ENCODE results near the gene EYA4. TPM values are rescaled to one million over a fixed set of nuclear protein-coding genes. Genes with fewer than 3 reads are reported as not detected.

Gene EYA4
- total and polyA plus RNA-seq, 2 donors (not counting 3 experiments of a cell fraction or from before 2014, with no cell fraction given), result not detected

- TF ChIP-seq MAX (IDR thresholded peaks at IDR 0.05; ENCODE audit: insufficient read depth, insufficient read length) (no peak), MYC (IDR thresholded peaks at IDR 0.05; ENCODE audit: low read depth, low read length) (no peak)
These were observed 127.5 kb downstream of the EYA4 start for GRCh38 chr6:133368664-133369063.

GRCh38 chr6:133369773-133370272 is 128.7 kb downstream of the EYA4 start:
- no peak overlapping the region for H3K4me3 ChIP-seq (replicated peaks in 1 of 3; ENCODE audit: insufficient read depth in 1 of 3, low read depth in 1 of 3, low read length in 3 of 3)
- DNase-seq (ENCODE audit: low read depth, low spot score) (no peak), FAIRE-seq (no peak)
- H3K27me3 ChIP-seq (ENCODE audit: control insufficient read depth in 2 of 2, insufficient read depth in 2 of 2, low read length in 2 of 2), result peaks cover 3 to 6% of the 10 kb centered on the region in 2 experiments
- H2AFZ ChIP-seq (ENCODE audit: low read depth, low read length), result no peak overlapping the region
- no peaks in the 10 kb centered on the region for H4K20me1 ChIP-seq (replicated peaks; ENCODE audit: control insufficient read depth, extremely low read depth, insufficient read depth, low read length)
- POLR2A ChIA-PET, result no interaction called here
- TF ChIP-seq FOS (IDR thresholded peaks at IDR 0.05; ENCODE audit: borderline replicate concordance, insufficient read depth, low read length) (no peak), CTCF (IDR thresholded peaks at IDR 0.05; ENCODE audit: extremely low read depth in 1 of 2, insufficient read depth in 1 of 2, low read depth in 1 of 2, low read length in 2 of 2) (no peak), EZH2 (IDR thresholded peaks at IDR 0.05; ENCODE audit: borderline replicate concordance, low read depth, low read length, severe bottlenecking) (no peak), MYC (IDR thresholded peaks at IDR 0.05; ENCODE audit: low read depth, low read length) (no peak), MAX (IDR thresholded peaks at IDR 0.05; ENCODE audit: insufficient read depth, insufficient read length) (no peak), JUN (IDR thresholded peaks at IDR 0.05; ENCODE audit: borderline replicate concordance, insufficient read depth, insufficient read length, low read depth) (no peak), POLR2AphosphoS5 (IDR thresholded peaks at IDR 0.05; ENCODE audit: insufficient read depth, low read depth, low read length) (no peak), POLR2A (IDR thresholded peaks at IDR 0.05; ENCODE audit: low read depth, low read length) (no peak), GATA2 (IDR thresholded peaks at IDR 0.05; ENCODE audit: insufficient read depth, insufficient read length, low read depth, low read length) (no peak)
- CTCF ChIA-PET, result interaction anchor here (0.9 kb wide), 1 partner anchor 8 kb away, joined by 4 read pairs; no protein-coding TSS in a partner anchor
- H3K36me3 ChIP-seq (ENCODE audit: control insufficient read depth in 2 of 2, extremely low read depth in 1 of 2, insufficient read depth in 2 of 2, low read length in 2 of 2), result no peaks in the 10 kb centered on the region
- H3K4me1 ChIP-seq (ENCODE audit: control insufficient read depth, extremely low read depth, insufficient read depth, low read length), result no peaks in the 10 kb centered on the region
- no TSS peak for BruUV-seq (replicated peaks)
- dilution Hi-C loops (cut with MboI; ENCODE audit: extremely low pct_ligation_motif_present, low sequenced_read_pairs) (no loop called here), intact Hi-C loops (cut with micrococcal nuclease) (no loop called here)
- no peak overlapping the region for H3K9ac ChIP-seq (replicated peaks; ENCODE audit: extremely low read depth, insufficient read depth, low read length)
- no peaks in the 10 kb centered on the region for H3K9me3 ChIP-seq (replicated peaks; ENCODE audit: control insufficient read depth, insufficient read depth, low read length)
- no peak overlapping the region for H3K4me2 ChIP-seq (ENCODE audit: insufficient read depth, low read length)
- no peaks in the 10 kb centered on the region for H3K79me2 ChIP-seq (ENCODE audit: control insufficient read depth, insufficient read depth, low read length)
- H3K9me1 ChIP-seq (replicated peaks; ENCODE audit: control insufficient read depth, extremely low read depth, insufficient read depth, low read length), result no peaks in the 10 kb centered on the region
- H3K27ac ChIP-seq (ENCODE audit: insufficient read depth, low read depth, low read length), result no peak overlapping the region

More at GRCh38 chr6:133368664-133369063, 127.5 kb downstream of the EYA4 start:
- H3K9me3 ChIP-seq (replicated peaks; ENCODE audit: control insufficient read depth, insufficient read depth, low read length), result no peaks in the 10 kb centered on the region
- dilution Hi-C loops (cut with MboI; ENCODE audit: extremely low pct_ligation_motif_present, low sequenced_read_pairs) (no loop called here), intact Hi-C loops (cut with micrococcal nuclease) (no loop called here)
- DNase-seq (ENCODE audit: low read depth, low spot score) (no peak), FAIRE-seq (no peak)
- H2AFZ ChIP-seq (ENCODE audit: low read depth, low read length), result no peak overlapping the region
- no TSS peak for BruUV-seq (replicated peaks)
- no peaks in the 10 kb centered on the region for H3K4me1 ChIP-seq (ENCODE audit: control insufficient read depth, extremely low read depth, insufficient read depth, low read length)
- H3K27me3 ChIP-seq (ENCODE audit: control insufficient read depth in 2 of 2, insufficient read depth in 2 of 2, low read length in 2 of 2), result peaks cover 3 to 6% of the 10 kb centered on the region in 2 experiments
- no peak overlapping the region for H3K4me3 ChIP-seq (replicated peaks in 1 of 3; ENCODE audit: insufficient read depth in 1 of 3, low read depth in 1 of 3, low read length in 3 of 3)
- no peaks in the 10 kb centered on the region for H3K9me1 ChIP-seq (replicated peaks; ENCODE audit: control insufficient read depth, extremely low read depth, insufficient read depth, low read length)
- H4K20me1 ChIP-seq (replicated peaks; ENCODE audit: control insufficient read depth, extremely low read depth, insufficient read depth, low read length), result no peaks in the 10 kb centered on the region
- ChIA-PET POLR2A (no interaction called here), CTCF (no interaction called here)
- no peak overlapping the region for H3K4me2 ChIP-seq (ENCODE audit: insufficient read depth, low read length)
- H3K9ac ChIP-seq (replicated peaks; ENCODE audit: extremely low read depth, insufficient read depth, low read length), result no peak overlapping the region
- H3K79me2 ChIP-seq (ENCODE audit: control insufficient read depth, insufficient read depth, low read length), result no peaks in the 10 kb centered on the region
- no peaks in the 10 kb centered on the region for H3K36me3 ChIP-seq (ENCODE audit: control insufficient read depth in 2 of 2, extremely low read depth in 1 of 2, insufficient read depth in 2 of 2, low read length in 2 of 2)
- H3K27ac ChIP-seq (ENCODE audit: insufficient read depth, low read depth, low read length), result no peak overlapping the region
